HG02798 (cell line): Measurements from ENCODE around the gene PRG2.
A peak's percentile ranks its signal among the peaks of the same experiment; 100 is the strongest.

ENCODE experiments used
- ATAC-seq: cut with Tn5 transposase; IDR thresholded peaks from one replicate; pipeline ENCODE4 v1.9.1; 2021; ENCODE audit warnings: mild to moderate bottlenecking; ENCODE audit not compliant: unreplicated experiment, poor library complexity

The PRG2 gene

DNA sequence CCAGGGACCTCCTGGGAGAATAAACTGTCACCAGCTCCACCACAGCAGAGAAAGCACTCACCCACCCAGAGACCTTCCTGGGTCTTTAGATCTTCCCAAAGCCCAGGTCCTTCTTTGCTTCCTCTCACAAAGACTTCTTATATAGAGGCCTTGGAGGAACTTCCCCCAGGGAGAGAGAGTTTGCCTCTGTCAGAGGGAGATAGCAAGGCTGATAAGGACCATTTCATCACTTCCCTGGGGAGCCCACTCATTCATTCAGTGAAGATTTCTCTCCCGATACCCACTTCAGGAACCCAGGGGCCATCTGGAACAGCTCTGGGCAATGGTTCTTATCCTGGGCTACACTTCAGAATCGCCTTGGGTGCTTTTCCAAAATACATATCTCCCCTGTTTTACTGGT, at the start of gene PRG2:
Gene PRG2, minus strand, starts transcription at position 116 of the 400 bp plus-strand sequence. CDS start 706 bp downstream, outside the sequence.
- no peak for ATAC-seq

- ATAC-seq: no peak
Observed at GRCh38 chr11:57439786-57440185, 49.3 kb upstream of the PRG2 start.

DNA sequence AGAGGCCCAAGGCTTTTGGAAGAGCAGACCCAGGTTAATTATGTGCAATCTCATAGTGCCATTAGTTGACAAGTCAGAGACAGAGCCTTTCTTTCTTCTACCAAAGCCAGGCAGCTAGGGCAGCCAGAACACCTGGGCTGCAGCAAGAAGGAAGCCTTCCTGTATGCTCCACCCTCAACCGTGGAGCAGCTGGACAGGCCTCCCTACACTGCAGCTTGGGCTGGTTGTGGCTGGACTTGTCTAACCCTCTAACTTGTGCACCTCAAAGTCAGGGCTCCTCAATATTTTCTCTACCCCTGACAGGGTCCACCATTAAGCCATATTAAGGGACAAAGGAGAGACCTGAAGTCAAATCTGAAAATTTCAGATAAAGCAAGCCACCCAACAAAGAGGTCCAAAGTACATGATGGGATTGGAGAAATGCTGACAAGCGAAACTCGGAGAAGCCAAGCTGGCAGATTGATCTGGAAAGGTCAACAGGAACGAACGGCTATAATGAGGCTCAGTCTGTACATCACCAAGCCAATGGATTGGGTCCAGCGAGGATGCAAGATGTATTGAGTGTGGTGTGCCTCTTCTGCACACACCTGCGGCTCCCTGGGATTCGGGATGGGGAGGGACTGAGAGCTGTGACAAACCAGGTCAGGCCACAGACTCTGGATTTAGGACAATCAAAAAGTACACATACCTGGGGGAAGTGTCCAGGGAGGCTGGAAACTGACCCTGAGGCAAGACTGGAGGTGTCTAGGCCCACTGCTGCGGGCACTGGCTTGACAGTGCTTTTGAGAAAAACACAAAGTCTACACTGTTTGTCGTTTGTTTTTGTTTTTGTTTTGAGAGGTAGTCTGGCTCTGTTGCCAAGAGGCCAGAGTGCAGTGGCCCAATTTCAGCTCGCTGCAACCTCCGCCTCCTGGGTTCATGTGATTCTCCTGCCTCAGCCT, 48.2 kb upstream of the PRG2 start:
- no peak for ATAC-seq

DNA sequence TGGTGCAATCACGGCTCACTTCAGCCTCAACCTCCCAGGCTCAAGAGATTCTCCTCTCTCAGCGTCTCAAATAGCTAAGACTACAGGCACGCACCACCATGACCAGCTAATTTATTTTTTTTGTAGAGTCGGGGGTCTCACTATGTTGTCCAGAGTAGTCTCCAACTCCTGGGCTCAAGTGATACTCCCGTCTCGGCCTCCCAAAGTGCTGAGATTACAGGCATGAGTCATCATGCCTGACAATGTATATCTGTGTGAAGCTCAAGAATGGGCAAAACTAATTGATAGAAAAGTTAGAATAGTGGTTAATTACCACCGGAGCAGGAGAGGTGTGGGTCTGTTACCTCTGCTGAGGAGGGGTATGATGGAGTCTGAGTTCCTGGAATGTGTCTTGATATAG, 45.6 kb upstream of the PRG2 start:
- ATAC-seq: no peak

- ATAC-seq: no peak
Observed at GRCh38 chr11:57434640-57435546, 44.4 kb upstream of the PRG2 start.

- no peak for ATAC-seq
Observed at GRCh38 chr11:57432714-57433163, 42.3 kb upstream of the PRG2 start.

DNA sequence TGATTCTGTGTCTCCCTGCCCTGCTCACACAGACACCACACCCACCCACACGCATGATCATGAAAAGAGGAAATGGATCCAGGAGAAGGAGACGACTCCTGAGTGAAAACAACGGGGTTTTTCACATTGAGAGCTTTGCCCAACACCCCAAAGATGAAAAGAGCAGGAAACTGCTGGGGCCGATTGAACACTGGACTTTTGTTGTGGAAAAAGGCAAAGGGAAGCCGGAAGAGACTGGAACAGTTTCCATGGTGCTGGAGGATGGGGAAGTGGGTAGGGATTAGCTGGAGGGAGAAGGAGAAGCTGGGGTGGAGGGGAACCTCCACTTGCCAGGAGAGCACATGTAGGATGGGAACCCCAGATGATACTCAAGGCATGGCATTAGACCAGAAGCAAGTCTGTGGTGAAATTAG, 41.7 kb upstream of the PRG2 start:
- no peak for ATAC-seq

- no peak for ATAC-seq
Observed at GRCh38 chr11:57430952-57431351, 40.5 kb upstream of the PRG2 start.

DNA sequence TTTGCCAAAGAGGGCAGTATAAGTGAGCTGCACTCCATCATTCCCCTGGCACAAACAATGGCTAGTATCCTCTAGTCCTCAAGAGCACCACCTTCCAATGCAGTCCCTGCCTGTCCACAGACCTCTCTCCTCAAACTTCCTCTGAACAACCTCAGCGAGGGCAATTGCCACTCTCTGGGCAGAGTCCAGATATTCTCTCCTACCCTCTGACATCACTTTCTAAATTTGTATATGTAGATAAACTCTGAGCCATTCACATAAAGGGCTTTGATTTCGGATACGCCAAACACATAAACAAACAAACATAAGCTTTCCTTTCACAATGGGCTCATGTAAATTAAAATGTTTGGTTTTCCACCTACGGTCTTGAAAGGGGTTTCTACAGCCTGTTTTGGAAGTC, 39.5 kb upstream of the PRG2 start:
- ATAC-seq: no peak

GRCh38 chr11:57428643-57429042, 38.2 kb upstream of the PRG2 start:
- no peak for ATAC-seq

DNA sequence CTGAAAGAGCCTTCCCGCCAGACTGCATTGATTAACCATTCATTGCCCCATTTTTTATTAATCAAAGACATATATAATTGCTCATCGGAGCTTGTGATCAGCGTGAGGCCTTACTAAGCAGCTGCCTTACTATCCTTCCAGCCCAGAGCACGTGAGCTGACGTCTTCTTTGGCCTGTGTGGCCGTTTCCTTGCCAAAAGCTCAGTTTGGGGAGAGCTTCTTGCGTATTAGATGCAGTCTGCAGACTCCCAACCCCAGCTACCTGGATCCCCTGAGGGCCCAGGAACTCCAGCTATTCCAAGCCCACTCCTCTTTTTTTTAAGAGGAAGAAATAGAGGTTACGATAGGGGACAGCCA, 37.3 kb upstream of the PRG2 start:
- ATAC-seq: no peak

- peak; percentile 70 for ATAC-seq
Observed at GRCh38 chr11:57426929-57427726, 36.7 kb upstream of the PRG2 start, which contains the start of gene SLC43A3. TSS of gene SLC43A3 (minus strand) at chr11:57427121. CDS start at chr11:57426172, 949 bp downstream.

- no peak for ATAC-seq
Observed at GRCh38 chr11:57426439-57426928, 36.0 kb upstream of the PRG2 start.

- no peak for ATAC-seq
Observed at GRCh38 chr11:57425565-57426438, 35.4 kb upstream of the PRG2 start.

DNA sequence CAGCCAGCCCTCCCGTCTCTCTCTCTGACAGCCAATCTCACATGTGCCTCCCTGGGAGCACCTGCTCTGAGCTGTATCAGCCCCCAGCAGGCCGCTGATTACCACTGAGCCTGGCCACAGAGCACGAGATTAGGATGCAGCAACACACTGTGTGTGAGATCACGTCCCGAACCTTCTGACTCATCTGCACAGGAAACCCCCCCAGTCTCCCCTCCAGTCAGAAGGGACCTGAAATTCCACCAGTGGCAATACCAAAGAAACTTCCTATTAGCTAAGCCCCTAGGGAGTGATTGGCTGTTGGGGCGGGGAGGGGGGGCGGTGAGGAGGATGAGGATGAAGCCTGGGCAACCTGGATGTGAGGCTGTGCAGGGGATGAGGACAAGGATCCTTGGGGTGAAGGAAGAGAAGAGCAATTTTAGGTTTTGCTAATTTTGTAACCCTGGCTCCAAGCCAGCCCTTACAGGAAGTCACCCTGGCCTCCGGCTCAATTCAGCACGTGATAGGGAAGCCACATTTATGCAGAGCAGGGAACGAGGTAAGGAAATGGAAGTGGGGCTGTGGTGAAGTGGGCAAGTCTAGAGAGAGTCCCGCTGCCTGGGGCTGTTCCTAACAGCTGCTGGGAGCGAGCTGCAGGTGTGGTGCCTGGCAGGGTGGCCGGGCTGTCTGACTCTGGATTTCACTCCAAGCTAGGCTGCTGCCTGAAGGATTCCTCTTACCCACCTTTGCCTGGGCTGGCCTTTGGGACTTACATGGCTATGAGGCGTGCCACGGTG, 34.5 kb upstream of the PRG2 start:
- peak; percentile 89 for ATAC-seq

- ATAC-seq: no peak
Observed at GRCh38 chr11:57424137-57424791, 33.8 kb upstream of the PRG2 start.

- no peak for ATAC-seq
Observed at GRCh38 chr11:57422669-57423068, 32.2 kb upstream of the PRG2 start.

DNA sequence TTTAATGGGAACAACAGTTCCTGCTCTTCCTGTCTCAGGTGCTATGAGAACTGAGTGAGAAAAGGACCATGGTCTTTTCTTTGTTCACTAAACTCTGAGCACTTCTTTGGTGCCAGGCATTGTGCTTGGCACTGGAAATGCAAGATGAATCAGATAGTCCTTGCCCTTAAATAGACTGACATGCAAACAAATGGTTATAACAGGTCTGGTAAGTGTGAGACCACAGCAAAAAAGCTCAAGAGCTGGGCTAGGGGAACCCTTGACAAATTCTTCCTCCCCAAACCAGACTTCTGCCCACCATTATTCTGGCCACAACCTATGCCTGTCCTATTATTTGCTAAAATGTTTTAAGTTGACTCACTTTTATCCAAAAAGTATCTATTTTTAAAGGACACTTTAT, 31.4 kb upstream of the PRG2 start:
- no peak for ATAC-seq
